ENCODE results near the gene RBM3. TPM values are rescaled to one million over a fixed set of nuclear protein-coding genes. Genes with fewer than 3 reads are reported as not detected.

The RBM3 gene
- total RNA-seq, 1 experiment from 2014 or later = 314 TPM

- no peaks in the 10 kb centered on the region for H3K27me3 ChIP-seq (replicated peaks)
- H3K36me3 ChIP-seq = no peaks in the 10 kb centered on the region
- no peak overlapping the region for H3K4me3 ChIP-seq
- DNase-seq (ENCODE audit: low read depth in 1 of 2, low spot score in 2 of 2) = no peak
- H3K27ac ChIP-seq = no peak overlapping the region
- no peaks in the 10 kb centered on the region for H3K9me3 ChIP-seq (replicated peaks)
- peaks cover 8% of the 10 kb centered on the region for H3K4me1 ChIP-seq (replicated peaks)
Measured at GRCh38 chrX:48613502-48614160, 39.3 kb downstream of the RBM3 start.

- peaks cover 8% of the 10 kb centered on the region for H3K4me1 ChIP-seq (replicated peaks)
- H3K27ac ChIP-seq = no peak overlapping the region
- H3K9me3 ChIP-seq (replicated peaks) = no peaks in the 10 kb centered on the region
- DNase-seq (ENCODE audit: low read depth in 1 of 2, low spot score in 2 of 2) = no peak
- H3K27me3 ChIP-seq (replicated peaks) = no peaks in the 10 kb centered on the region
- no peak overlapping the region for H3K4me3 ChIP-seq
- no peaks in the 10 kb centered on the region for H3K36me3 ChIP-seq
Measured at GRCh38 chrX:48616576-48616975, 42.3 kb downstream of the RBM3 start.

- peak in 1 of 2 experiments; percentile 6 for DNase-seq (ENCODE audit: low read depth in 1 of 2, low spot score in 2 of 2)
- Histone ChIP-seq H3K9me3 (replicated peaks) (no peaks in the 10 kb centered on the region), H3K36me3 (no peaks in the 10 kb centered on the region), H3K27ac (no peak overlapping the region), H3K27me3 (replicated peaks) (no peaks in the 10 kb centered on the region), H3K4me3 (no peak overlapping the region), H3K4me1 (replicated peaks) (peaks cover 8% of the 10 kb centered on the region)
Measured at GRCh38 chrX:48617542-48618340, 43.5 kb downstream of the RBM3 start.

- H3K27me3 ChIP-seq (replicated peaks) = no peaks in the 10 kb centered on the region
- peak; percentile 78 to 84 for DNase-seq (ENCODE audit: low read depth in 1 of 2, low spot score in 2 of 2)
- no peaks in the 10 kb centered on the region for H3K9me3 ChIP-seq (replicated peaks)
- no peaks in the 10 kb centered on the region for H3K36me3 ChIP-seq
- peak overlapping the region; percentile 68 for H3K27ac ChIP-seq
- peaks cover 22% of the 10 kb centered on the region for H3K4me1 ChIP-seq (replicated peaks)
- H3K4me3 ChIP-seq = no peak overlapping the region
Measured at GRCh38 chrX:48626401-48627298, 52.4 kb downstream of the RBM3 start.

Other genes starting within 250 kb of the RBM3 start
- not detected in 2 replicates for gene SSX3, start 217.8 kb upstream of the RBM3 start, total RNA-seq (2014; rRNA removed; shearing (Covaris generic))
- 0.11 TPM in 1 of 2 replicates, not detected in the other for gene SSX4, start 190.9 kb upstream of the RBM3 start, total RNA-seq (2014; rRNA removed; shearing (Covaris generic))
- gene SSX4B, start 162.5 kb upstream of the RBM3 start, total RNA-seq (2014; rRNA removed; shearing (Covaris generic)) = 0.11 TPM in 1 of 2 replicates, not detected in the other
- 0.16 TPM in 1 of 2 replicates, not detected in the other for gene SLC38A5, start 104.2 kb upstream of the RBM3 start, total RNA-seq (2014; rRNA removed; shearing (Covaris generic))
- gene FTSJ1, start 98.3 kb upstream of the RBM3 start, total RNA-seq (2014; rRNA removed; shearing (Covaris generic)) = 67.5 and 122 TPM in 2 replicates
- gene PORCN, start 65.5 kb upstream of the RBM3 start, total RNA-seq (2014; rRNA removed; shearing (Covaris generic)) = 13.3 and 25.2 TPM in 2 replicates
- 76.1 and 101 TPM in 2 replicates for gene EBP, start 52.7 kb upstream of the RBM3 start, total RNA-seq (2014; rRNA removed; shearing (Covaris generic))
- gene TBC1D25, start 34.8 kb upstream of the RBM3 start, total RNA-seq (2014; rRNA removed; shearing (Covaris generic)) = 6.5 and 24.1 TPM in 2 replicates
- gene WDR13, start 23.0 kb downstream of the RBM3 start, total RNA-seq (2014; rRNA removed; shearing (Covaris generic)) = 64.2 and 113 TPM in 2 replicates
- not detected in 2 replicates for gene WAS, start 109.3 kb downstream of the RBM3 start, total RNA-seq (2014; rRNA removed; shearing (Covaris generic))
- 9.4 and 17.6 TPM in 2 replicates for gene SUV39H1, start 122.2 kb downstream of the RBM3 start, total RNA-seq (2014; rRNA removed; shearing (Covaris generic))
- not detected in 2 replicates for gene GLOD5, start 187.3 kb downstream of the RBM3 start, total RNA-seq (2014; rRNA removed; shearing (Covaris generic))
- gene GATA1, start 212.1 kb downstream of the RBM3 start, total RNA-seq (2014; rRNA removed; shearing (Covaris generic)) = not detected in 2 replicates
- gene HDAC6, start 227.6 kb downstream of the RBM3 start, total RNA-seq (2014; rRNA removed; shearing (Covaris generic)) = 47.9 and 77.7 TPM in 2 replicates